Measurements from ENCODE around the gene CALM1. TPM values are rescaled to one million over a fixed set of nuclear protein-coding genes. Genes with fewer than 3 reads are reported as not detected.

CALM1 gene
- total RNA-seq (2014; rRNA removed): 290 and 350 TPM in 2 replicates
- polyA plus RNA-seq (2012): 240 TPM

DNA sequence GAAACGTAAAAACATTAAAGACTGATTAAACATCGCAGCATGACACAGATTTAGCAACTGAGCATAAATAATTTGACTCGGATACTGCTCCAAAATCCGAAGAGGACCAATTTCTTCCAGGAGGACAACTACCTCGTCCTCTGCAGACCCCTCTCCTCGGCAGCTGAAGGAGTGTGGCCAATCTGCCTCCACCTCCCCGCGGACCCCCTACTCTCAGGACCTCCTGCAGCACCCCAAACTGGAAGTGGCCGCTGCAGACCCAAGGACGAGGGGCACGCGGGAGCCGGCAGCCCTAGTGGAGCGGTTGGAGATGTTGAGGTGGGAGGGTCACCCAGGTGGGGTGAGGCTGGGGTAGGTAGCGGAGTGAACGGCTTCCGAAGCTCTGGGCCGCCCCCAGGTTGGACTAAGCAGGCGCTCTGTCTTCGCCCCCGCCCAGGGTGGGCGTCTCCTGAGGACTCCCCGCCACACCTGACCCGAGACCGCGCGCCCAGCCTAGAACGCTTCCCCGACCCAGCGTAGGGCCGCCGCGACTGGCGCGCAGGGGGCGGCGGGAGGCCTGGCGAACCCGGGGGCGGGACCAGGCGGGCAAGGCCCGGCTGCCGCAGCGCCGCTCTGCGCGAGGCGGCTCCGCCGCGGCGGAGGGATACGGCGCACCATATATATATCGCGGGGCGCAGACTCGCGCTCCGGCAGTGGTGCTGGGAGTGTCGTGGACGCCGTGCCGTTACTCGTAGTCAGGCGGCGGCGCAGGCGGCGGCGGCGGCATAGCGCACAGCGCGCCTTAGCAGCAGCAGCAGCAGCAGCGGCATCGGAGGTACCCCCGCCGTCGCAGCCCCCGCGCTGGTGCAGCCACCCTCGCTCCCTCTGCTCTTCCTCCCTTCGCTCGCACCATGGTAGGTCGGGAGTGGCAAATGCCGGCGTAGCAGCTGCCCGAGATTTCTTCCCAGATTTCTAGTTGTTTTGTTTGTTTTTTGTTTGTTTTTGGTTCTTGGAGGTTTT is at the start of gene CALM1:
Gene CALM1, plus strand, starts transcription at position 689 of the 999 bp plus-strand sequence. Its CDS starts 202 bp downstream, at position 891.
- DNase-seq (ENCODE audit: low read depth): peak; percentile 90

DNA sequence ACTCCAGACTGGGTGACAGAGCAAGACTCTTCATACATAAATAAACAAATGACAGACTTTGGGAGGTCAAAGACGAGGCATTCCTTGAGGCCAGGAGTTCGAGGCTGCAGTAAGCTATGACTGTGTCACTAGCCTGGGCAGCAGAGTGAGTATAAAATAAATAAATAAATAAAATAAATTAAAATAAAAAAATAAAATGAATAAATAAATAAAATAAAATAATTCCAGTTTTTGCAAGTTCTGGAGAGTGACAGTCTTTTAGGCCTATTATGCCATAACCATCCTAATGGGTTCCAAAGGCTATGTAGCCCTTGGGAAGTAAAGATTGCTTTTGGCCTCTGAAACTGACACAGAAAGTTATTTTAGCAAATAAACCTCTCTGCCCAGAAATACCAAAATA is 48.6 kb upstream of the CALM1 start:
- no peak for DNase-seq (ENCODE audit: low read depth)

DNA sequence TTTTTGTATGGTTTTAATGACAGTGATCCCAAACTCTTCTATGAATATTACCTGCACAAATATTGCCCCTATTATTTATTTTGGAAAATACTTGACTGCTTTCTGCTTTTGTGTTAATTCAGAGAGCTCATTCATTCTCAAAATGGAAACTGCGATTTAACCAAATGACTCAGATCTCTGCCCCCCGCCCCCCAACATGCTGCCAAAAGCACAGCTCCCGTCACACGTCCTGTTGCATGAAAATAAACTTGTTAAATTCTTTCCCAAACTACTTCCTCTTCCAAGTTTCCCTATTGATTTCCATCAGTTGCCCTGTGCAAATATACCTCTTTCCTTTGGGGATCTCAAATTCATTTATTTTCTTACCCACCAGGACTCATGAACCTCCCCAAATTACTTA is 47.1 kb upstream of the CALM1 start:
- DNase-seq (ENCODE audit: low read depth): no peak

DNA sequence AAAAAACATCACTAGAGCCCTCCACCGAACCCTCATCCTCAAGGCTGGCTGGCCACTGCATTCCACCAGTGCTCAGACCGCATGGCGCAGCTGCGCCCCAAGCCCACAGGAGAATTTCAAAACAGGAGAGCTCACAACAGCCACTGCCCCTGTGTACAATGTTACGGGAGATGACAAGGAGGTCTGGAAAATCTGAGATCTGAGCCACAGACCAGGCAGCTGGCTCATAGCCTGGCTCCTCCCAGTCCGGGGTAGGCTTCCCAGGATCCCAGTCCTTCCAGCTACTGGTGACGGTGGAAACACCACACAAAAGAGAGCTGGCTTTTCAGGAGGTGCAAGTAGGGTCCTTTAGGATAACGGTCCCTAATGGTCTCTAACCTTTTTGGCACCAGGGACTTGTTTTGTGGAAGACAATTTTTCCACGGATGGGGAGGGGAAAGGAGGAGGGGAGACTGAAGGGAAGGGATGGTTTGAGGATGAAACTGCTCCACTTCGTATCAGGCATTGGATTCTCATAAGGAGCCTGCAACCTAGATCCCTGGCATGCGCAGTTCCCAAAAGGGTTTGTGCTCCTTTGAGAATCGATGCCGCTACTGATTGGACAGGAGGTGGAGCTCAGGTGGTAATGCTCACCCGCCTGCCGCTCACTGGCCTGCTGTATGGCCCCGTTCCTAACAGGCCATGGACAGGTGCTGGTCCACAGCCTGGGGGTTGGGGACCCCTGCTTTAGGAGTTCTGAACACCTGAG is 42.1 kb upstream of the CALM1 start:
- DNase-seq (ENCODE audit: low read depth): peak; percentile 15

DNA sequence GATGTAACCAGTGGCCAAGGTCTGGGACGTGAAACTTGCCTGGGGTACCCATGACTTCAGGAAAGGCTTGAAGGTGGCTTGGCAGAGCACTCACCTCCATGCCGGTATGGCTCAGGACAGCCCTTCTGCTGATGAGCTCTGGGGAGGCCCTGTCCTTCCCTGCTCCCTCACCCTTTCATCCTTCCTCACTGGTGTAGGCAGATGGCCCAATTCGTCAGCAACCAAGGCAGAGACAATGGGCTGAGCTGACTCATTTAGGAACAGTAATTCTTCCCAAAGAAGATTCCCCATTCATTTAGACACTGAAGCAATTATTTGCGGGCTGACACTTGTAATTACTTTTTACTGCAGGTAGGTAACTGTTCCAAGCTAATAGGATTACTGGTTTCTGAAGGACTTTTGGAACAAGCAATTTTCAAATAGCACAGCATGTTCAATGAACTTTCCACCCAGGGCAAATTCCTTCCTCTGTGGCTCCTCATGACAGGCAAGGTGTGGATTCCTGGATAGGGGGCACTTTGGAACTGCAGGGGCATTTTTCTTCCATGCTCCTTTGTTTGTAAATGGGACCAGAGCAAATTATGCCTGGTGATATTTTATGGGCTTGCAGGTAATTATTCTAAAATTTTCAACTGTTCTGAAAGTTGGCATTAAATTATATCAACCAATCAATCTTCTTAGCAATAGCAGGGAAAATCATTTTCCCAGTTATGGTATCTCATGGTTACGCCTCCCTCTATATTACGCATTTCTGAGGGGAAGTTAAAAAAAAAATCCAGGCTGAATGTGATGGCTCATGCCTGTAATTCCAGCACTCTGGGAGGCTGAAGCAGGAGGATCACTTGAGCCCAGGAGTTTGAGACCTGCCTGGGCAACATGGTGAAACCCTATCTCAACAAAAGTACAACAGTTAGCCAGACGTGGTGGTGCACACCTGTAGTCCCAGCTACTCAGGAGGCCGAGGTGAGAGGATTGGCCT is 41.0 kb upstream of the CALM1 start:
- no peak for DNase-seq (ENCODE audit: low read depth)

DNA sequence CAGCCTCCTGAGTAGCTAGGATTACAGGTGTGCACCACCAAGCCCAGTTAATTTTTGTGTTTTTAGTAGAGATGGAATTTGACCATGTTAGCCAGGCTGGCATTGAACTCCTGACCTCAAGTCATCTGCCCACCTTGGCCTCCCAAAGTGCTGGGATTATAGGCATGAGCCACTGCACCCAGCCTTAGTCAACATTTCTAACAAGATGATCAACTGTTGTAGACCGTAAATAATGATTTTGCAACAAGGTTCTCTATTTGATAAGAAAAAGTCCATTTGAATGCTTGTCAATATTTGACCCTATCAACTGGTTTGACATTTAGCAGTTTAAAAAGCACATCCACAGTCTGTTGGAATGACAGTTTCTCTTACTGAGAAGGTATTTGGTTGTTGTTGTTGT is 39.9 kb upstream of the CALM1 start:
- no peak for DNase-seq (ENCODE audit: low read depth)

DNA sequence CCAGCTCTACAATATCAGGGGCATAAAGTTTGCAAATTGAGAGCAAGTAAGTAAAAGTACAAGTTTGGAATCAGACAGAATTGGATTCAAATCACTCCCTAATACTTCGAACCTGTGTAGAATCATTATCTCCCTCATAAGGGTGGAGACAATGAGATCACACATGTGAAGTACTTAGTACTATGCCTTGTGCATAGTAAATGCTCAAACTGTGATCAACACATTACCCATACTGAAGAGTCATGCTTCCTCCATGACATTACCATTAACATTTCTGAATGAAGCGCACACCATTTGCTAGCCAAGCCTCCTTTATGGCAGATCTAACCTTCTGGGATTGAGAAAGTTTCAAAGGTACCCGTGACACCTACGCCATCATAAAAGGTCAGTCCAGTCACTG is 38.5 kb upstream of the CALM1 start:
- DNase-seq (ENCODE audit: low read depth): no peak

DNA sequence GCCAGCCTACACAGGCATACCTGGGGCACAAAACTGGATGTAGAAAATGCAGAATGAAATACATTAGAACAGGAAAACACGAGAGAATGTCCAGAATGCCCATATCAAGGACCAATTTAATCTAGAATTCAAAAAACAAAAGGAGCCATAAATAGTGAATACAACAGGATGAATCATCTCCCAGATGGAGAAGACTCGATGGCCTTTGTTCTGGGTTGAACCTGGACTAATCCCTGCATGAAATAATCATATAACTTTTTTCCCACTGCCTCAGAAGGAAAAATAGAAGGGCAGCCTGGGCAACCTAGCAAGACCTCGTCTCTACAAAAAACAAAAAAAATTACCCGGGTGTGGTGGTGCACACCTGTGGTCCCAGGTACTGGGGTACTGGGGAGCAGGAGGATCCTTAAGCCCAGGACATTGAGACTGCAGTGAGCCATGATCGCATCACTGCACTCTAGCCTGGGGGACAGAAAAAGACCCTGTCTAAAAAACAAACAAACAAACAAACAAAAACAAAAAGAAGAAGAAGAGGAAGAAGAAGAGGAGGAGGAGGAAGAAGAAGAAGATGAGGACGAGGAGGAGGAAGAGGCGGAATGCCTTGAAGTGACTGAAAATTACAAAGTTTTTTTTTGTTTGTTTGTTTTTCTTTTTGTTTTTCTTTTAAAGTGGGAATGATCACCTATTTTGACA is 34.8 kb upstream of the CALM1 start:
- DNase-seq (ENCODE audit: low read depth): no peak

DNA sequence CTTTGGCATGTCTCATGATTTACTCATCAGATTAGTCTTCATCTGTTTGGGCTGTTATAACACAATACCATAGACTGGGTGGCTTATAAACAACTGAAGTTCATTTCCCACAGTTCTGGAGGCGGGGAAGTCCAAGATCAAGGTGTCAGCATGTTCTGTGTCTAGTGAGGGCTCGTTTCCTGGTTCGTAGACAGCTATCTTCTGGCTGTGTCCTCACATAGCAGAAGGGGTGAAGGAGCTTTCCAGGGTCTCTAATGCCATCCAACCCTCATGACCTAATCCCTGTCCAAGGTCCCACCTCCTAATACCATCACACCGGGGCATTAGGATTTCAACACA is 34.3 kb upstream of the CALM1 start:
- no peak for DNase-seq (ENCODE audit: low read depth)

DNA sequence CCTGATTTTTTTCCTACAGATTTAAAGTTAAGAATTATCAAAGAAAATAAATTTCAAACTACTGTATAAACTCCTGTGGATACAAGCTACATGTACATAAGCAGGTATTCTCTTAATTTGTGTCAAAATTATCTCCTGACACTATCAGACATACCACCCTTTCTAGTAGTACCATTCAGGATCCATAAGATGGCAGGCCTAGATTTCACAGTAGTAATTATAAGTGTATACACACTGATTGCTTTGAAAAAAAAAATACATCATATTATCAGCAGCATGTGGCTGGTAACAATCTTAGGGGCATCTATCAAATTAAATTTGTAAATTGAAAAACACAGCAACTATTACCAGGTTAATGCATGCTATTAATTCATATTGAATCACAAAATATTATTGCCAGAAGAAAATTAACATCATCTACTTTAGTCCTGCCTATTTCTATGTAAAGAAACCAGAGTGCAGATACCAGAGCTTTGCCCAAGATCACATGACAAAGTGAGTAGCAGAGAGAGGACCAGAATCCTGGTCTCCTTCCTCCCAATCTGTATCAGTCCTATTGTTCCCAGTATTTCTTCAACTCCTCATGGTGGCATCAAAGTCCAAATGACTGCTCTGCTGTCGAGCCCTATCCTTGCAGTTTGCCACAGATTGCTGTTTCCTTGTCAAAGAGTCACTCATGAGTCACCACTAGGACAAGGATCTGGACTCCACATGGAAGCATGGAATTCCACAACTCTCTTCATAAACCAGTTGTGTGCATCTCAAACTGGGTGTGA is 27.7 kb upstream of the CALM1 start:
- DNase-seq (ENCODE audit: low read depth): peak; percentile 66

DNA sequence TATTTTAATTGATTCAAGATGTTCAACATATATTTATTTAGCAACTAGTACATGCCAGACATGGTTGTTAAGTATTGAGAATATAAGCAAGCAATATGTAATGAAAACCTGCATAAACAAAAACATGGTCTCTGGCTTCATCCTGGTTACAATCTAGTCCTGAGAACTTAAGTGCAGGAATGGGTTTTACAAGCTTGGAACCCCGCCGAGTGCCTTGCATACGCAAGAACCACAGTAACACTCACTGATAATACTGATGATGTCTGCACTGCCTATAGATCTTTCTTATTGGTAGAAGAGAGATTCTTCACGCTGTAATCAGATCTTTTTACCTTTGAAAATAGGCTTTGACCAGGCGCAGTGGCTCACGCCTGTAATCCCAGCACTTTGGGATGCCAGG is 22.9 kb upstream of the CALM1 start:
- no peak for DNase-seq (ENCODE audit: low read depth)

DNA sequence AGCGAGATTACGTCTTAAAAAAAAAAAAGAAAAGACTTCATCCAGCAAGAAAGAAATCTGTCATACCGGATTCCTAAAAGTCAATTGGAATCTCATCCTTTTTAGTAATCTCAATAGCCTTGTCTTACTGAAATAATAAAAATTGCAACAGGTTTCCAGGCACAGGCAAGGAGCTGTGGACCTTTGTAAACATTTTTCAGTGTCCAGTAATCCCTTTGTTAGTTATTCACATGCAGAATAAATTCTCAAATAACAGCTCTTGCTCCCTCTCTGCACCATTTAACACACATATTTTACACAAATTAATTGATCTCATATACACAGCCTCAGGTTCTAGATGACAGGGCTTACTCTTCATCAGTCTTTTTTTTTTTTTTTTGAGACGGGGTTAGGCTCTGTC is 22.0 kb upstream of the CALM1 start:
- no peak for DNase-seq (ENCODE audit: low read depth)

DNA sequence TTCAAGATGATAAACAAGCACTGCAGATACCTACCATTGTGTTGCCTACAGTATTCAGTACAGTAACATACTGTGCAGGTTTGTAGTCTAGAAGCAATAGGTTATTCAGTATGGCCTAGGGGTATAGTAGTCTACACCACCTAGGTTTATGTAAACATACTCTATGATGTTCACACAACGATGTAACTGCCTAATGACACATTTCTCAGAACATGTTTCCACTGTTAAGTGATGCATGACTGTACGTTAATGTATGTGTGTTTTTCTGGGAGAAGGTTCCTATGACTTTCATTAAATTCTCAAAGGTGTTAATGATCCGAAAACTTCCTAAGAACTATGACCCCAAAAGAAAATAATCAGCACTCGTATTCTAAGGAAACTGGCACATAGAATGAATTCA is 20.9 kb upstream of the CALM1 start:
- DNase-seq (ENCODE audit: low read depth): no peak

DNA sequence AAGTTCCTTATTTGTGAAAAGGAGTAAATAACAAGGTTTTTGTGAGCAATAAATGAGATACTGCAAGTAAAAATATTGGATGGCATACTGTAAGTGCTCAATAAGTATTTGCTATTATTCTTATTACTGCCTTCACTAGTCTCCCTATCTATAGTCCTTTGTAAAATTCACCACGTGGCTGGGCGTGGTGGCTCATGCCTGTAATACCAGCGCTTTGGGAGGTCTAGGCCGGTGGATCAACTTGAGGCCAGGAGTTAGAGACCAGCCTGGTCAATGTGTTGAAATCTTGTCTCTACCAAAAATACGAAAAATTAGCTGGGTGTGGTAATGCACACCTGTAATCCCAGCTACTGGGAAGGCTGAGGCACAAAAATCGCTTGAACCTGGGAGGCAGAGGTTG is 18.6 kb upstream of the CALM1 start:
- no peak for DNase-seq (ENCODE audit: low read depth)

DNA sequence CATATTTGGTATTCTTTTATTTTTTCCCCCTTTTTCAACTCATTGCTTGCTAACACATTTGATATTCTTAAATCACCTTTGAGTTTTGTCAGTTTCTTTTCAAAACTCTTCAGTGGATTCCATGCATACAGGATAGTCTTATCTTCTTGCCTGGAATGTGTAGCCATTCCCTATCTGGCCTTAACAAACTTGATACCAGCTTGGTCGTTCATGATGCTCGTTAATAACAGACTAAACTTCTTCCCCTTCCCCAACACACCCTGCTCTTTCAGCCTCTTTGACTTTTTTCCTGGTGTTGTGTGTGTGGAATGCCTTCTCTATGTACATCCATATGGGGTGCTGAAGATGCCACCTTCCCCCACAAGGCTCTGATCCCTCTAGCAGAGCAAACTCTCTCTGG is 17.7 kb upstream of the CALM1 start:
- DNase-seq (ENCODE audit: low read depth): no peak

DNA sequence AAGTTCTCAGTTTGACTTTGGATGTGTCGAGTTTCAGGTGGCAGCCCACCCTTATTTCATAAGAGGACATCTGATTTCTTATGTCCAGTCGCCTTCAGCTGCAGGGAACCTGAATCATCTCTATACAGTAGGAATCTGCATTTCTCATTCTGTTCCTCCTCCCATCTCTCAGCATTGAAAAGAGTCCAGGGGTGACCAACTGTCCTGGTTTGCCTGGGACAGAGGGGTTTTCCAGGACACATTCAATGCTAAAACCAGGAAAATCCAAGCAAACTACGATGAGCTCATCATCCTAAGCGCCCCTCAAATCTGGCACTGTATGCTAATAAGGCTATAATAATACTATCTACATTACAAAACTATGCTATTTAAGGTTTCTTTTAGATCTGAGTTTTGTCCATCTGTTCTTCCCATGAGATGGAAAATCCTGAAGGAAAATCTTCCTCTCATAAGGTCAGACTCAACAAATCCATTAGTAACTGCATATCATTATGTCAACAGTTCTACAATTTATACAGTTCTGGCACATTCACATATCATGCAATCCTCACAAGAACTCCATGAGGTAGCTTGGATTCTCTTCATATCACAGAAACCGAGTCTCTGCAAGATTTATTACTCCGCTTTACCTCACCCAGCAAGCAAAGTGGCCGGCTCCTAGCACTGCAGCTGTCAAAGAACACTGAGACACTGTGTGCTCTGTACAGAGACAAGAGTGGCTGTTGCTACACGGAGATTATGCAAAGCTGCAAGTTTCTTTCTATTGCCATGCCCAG is 15.6 kb upstream of the CALM1 start:
- peak; percentile 66 for DNase-seq (ENCODE audit: low read depth)

DNA sequence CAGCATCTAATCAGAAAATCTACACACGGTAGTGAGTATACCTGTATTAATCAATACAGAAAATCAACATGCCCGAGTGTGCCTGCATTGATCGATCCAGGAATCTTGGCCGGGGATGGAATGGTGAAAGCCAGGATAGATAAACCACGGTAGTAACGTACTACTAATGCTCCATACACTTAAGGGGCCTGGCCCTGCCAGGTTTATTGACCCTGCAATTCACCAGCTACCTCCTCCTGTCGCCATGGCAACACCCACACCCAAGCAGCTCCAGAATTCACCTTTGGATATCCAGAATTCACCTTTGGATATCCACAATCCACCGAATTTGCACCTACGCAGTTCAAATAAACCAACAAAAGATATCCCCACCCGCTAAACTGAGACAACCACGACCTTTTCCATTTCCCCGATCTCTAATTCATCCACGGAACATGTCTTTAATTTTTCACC is 14.8 kb upstream of the CALM1 start:
- no peak for DNase-seq (ENCODE audit: low read depth)

DNA sequence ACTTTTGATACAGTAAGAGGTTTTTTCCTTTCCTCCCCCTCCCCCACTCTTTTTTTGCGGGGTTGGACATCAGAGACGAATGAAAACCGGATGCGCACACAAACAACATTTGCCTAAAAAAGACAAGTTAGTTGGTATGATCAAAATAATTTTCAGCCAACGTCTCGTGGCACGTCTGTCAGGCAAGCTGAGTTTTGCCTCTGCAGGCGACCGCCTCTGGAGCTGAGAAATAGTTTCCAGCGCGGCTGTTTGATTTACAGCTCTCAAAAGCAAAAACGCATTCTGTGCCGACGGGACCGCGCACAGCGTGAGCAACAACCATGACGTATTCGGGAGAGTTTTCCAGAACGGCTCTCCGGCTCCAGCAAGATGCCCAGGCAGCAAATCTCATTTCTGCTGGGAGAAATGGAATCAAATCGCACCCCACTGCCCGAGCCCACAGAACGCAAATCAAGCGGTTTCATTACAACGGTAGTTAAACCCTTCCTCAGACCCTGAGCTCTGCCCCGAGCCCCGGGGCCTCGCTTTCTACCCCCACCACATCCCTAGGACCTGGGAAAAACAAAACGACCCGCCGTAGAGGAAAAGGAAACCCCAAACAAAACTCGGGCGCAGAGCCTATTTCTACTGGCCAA is 14.2 kb upstream of the CALM1 start:
- DNase-seq (ENCODE audit: low read depth): peak; percentile 76
